Measurements from ENCODE around the gene CR1L.
"Not testable (repeated sequence)": the region's sequence is repeated elsewhere in the genome, so short reads cannot be mapped to it uniquely, and the experiment has no call there.

CR1L gene

DNA sequence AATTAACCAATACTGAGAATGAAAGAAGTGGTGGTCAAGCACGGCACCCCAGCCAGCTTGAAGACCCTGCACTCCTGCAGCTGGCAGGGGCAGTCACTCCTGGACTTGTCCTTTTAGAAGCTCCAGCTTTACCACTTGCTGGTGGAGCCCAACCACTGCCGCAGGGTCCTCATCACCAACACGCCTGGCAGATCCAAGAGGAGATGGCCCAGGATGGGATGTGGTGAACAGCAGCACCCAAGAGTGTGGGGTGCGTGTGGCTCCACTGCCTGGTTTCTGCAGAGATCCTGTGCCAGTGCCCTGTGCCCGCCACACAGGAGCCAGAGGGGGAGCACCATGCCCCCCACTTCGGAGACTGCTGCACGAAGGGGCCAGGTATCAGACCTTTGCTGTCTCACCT is 13.5 kb downstream of the CR1L start:
- H3K4me3 Mint-ChIP-seq, result no peak overlapping the region
- no peak overlapping the region for H3K27ac Mint-ChIP-seq
- peaks cover 2% of the 10 kb centered on the region for H3K9me3 Mint-ChIP-seq
- peaks cover 8% of the 10 kb centered on the region for H3K27me3 Mint-ChIP-seq
- ATAC-seq, result peak; percentile 16
- no peaks in the 10 kb centered on the region for H3K4me1 Mint-ChIP-seq
- H3K36me3 Mint-ChIP-seq, result peaks cover 8% of the 10 kb centered on the region

DNA sequence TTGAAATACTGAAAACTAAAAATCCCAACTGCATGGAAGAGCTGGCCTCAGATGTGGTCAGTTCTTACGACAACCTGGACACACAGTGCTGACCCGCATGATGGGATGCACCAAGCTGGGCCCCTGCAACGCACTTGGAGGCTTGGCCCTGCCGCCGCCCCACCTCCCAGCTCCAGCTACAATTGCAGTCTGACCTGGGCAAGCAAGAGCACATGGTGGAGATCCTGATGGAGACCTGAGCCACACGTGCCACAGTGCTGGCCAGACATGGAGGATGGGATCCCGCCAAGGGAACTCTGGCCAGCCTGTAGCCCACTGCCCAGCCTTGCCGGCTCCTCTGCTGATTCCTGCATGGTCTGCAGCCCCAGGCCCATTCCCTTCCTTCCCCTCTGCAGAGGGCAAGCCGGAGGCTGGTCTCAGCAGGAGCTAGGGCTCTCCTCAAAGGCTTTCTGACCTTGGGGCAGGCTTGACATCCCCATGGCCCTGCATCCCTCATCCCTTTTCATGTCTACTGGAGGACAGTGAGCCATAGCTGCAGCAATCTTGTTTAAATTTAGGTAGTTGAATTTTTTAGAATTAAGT is 14.1 kb downstream of the CR1L start:
- peaks cover 14% of the 10 kb centered on the region for H3K36me3 Mint-ChIP-seq
- H3K9me3 Mint-ChIP-seq, result peaks cover 2% of the 10 kb centered on the region
- no peak overlapping the region for H3K27ac Mint-ChIP-seq
- ATAC-seq, result peak; percentile 16
- H3K4me3 Mint-ChIP-seq, result no peak overlapping the region
- peaks cover 8% of the 10 kb centered on the region for H3K27me3 Mint-ChIP-seq
- no peaks in the 10 kb centered on the region for H3K4me1 Mint-ChIP-seq

- H3K9me3 Mint-ChIP-seq, result peaks cover 2% of the 10 kb centered on the region
- no peak overlapping the region for H3K4me3 Mint-ChIP-seq
- no peak for ATAC-seq
- peaks cover 14% of the 10 kb centered on the region for H3K36me3 Mint-ChIP-seq
- H3K27me3 Mint-ChIP-seq, result peaks cover 8% of the 10 kb centered on the region
- no peaks in the 10 kb centered on the region for H3K4me1 Mint-ChIP-seq
- H3K27ac Mint-ChIP-seq, result no peak overlapping the region
Observed at GRCh38 chr1:207659545-207660153, 14.7 kb downstream of the CR1L start.

DNA sequence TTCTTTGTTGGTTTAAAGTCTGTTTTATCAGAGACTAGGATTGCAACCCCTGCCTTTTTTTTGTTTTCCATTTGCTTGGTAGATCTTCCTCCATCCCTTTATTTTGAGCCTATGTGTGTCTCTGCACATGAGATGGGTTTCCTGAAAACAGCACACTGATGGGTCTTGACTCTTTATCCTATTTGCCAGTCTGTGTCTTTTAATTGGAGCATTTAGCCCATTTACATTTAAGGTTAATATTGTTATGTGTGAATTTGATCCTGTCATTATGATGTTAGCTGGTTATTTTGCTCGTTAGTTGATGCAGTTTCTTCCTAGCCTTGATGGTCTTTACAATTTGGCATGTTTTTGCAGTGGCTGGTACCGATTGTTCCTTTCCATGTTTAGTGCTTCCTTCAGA is 16.5 kb downstream of the CR1L start:
- Mint-ChIP-seq H3K27me3 (peaks cover 16% of the 10 kb centered on the region), H3K36me3 (peaks cover 14% of the 10 kb centered on the region)
- not testable (repeated sequence) for H3K4me1 Mint-ChIP-seq, H3K9me3 Mint-ChIP-seq, H3K4me3 Mint-ChIP-seq, H3K27ac Mint-ChIP-seq, ATAC-seq

GRCh38 chr1:207666342-207666741 is 21.4 kb downstream of the CR1L start:
- no peak for ATAC-seq
- H3K27me3 Mint-ChIP-seq, result peaks cover 64% of the 10 kb centered on the region
- no peak overlapping the region for H3K4me3 Mint-ChIP-seq
- H3K27ac Mint-ChIP-seq, result no peak overlapping the region
- H3K36me3 Mint-ChIP-seq, result peaks cover 21% of the 10 kb centered on the region
- H3K9me3 Mint-ChIP-seq, result peaks cover 9% of the 10 kb centered on the region
- H3K4me1 Mint-ChIP-seq, result peaks cover 26% of the 10 kb centered on the region

GRCh38 chr1:207669528-207670009 is 24.6 kb downstream of the CR1L start:
- H3K27me3 Mint-ChIP-seq, result peaks cover 61% of the 10 kb centered on the region
- peaks cover 36% of the 10 kb centered on the region for H3K4me1 Mint-ChIP-seq
- H3K9me3 Mint-ChIP-seq, result peaks cover 6% of the 10 kb centered on the region
- ATAC-seq, result peak; percentile 44
- peak overlapping the region; percentile 55 for H3K4me3 Mint-ChIP-seq
- H3K36me3 Mint-ChIP-seq, result peaks cover 7% of the 10 kb centered on the region
- no peak overlapping the region for H3K27ac Mint-ChIP-seq

DNA sequence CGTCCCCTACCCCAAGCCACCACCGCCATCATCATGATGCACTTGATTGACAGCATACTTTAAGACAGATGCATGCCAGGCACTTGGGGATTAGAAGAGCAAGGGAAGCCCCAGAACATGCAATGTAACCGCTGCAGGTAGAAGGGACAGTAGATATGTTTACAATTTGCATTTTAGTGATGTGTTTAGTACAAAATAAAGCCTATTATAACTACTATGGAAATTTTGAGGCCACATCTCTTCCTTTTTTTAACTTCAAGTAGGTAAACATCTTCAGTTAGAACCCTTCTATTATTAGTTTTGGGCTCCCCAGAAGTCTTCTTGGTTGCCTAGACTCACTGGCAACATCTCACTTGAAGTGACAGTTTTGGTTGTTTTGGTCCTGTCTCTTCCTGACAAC is 25.3 kb downstream of the CR1L start:
- Mint-ChIP-seq H3K36me3 (peaks cover 7% of the 10 kb centered on the region), H3K4me3 (peak overlapping the region; percentile 55), H3K4me1 (peaks cover 36% of the 10 kb centered on the region), H3K27ac (no peak overlapping the region), H3K9me3 (peaks cover 6% of the 10 kb centered on the region), H3K27me3 (peaks cover 66% of the 10 kb centered on the region)
- peak; percentile 90 for ATAC-seq

DNA sequence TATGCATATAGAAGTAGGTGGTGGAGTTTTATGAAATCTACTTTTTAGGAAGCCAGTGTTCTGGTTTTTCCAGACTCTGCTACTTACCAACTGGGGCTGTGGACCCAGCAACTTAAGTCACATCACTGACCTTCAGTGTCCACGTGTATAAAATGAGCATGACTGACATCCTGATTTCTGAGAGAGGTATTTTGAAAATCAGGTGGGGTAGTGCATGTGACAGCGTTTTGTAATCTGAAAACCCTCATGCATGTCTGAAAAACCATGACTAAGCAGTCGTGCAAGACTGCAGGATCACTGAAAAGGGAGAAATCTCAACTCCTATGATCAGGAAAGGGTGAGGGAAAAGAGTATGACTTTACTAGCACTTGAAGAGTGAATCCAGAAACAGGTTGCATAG is 26.1 kb downstream of the CR1L start:
- peaks cover 69% of the 10 kb centered on the region for H3K27me3 Mint-ChIP-seq
- H3K27ac Mint-ChIP-seq, result no peak overlapping the region
- H3K4me1 Mint-ChIP-seq, result peaks cover 40% of the 10 kb centered on the region
- H3K9me3 Mint-ChIP-seq, result peaks cover 6% of the 10 kb centered on the region
- H3K36me3 Mint-ChIP-seq, result peaks cover 7% of the 10 kb centered on the region
- ATAC-seq, result no peak
- H3K4me3 Mint-ChIP-seq, result no peak overlapping the region

DNA sequence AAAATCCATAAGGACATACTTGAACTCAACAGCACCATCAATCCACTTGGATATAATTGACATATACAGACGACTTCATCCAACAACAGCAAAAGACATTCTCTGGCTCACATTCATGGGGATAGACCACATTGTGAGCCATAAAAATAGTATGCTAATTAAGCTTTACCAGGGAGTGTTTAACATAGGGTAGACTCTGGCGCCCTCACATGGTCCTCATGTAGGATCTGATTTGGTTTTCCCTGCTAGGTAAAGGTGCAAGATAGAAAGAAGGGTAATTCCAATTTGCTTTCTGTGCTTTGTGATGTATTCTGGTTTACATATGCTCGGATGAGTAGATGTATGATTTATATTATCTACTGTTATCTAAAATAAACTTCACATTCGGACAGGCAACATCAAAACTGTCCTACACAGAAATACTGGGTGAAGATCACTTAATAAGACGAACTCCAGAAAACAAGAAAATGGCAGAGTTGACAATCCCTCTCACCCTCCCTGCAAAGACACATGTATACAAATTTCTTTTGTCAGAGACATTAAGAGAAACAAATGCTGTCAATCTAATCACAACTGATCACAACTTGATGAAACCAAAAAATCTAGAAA is 27.7 kb downstream of the CR1L start:
- ATAC-seq, result no peak
- H3K27me3 Mint-ChIP-seq, result peaks cover 53% of the 10 kb centered on the region
- no peak overlapping the region for H3K27ac Mint-ChIP-seq
- H3K4me3 Mint-ChIP-seq, result no peak overlapping the region
- H3K36me3 Mint-ChIP-seq, result no peaks in the 10 kb centered on the region
- no peaks in the 10 kb centered on the region for H3K9me3 Mint-ChIP-seq
- H3K4me1 Mint-ChIP-seq, result peaks cover 41% of the 10 kb centered on the region

DNA sequence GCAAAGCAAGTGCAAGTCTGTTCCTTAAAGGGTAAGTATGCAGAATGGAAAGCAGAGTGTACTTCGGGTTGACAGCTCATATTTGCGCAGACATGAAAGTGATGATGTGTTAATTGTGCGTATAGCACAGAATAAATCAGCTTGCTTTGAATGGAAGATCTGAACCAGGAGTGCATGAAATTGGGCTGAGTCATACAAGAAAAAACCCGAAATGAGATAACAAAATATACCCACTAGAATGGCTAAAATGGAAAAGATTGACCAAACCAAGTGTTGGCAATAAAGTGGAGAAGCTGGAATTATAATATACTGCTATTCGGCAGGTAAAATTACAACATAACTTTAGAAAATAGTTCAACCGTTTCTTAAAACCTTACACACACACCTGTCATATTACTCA is 28.5 kb downstream of the CR1L start:
- Mint-ChIP-seq H3K4me3 (no peak overlapping the region), H3K36me3 (no peaks in the 10 kb centered on the region), H3K4me1 (peaks cover 41% of the 10 kb centered on the region), H3K27ac (no peak overlapping the region), H3K27me3 (peaks cover 45% of the 10 kb centered on the region), H3K9me3 (no peaks in the 10 kb centered on the region)
- no peak for ATAC-seq

DNA sequence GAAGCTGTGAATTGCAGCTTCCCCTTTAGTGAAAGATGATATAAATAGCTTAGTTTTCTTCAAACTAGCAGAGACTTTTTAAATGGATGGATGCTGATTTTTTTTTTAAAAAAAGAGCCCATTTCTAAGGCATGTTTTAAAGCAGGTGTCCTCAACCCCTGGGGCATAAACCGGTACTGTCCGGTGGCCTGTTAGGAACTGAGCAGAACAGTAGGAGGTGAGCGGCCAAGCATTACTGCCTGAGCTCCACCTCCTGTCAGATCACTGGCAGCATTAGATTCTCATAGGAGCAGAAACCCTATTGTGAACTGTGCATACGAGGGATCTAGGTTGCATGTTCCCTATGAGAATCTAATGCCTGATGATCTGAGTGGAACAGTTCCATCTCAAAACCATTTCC is 31.2 kb downstream of the CR1L start:
- Mint-ChIP-seq H3K27me3 (peaks cover 18% of the 10 kb centered on the region), H3K27ac (no peak overlapping the region), H3K9me3 (no peaks in the 10 kb centered on the region), H3K4me3 (no peak overlapping the region), H3K36me3 (no peaks in the 10 kb centered on the region), H3K4me1 (peaks cover 17% of the 10 kb centered on the region)
- no peak for ATAC-seq

DNA sequence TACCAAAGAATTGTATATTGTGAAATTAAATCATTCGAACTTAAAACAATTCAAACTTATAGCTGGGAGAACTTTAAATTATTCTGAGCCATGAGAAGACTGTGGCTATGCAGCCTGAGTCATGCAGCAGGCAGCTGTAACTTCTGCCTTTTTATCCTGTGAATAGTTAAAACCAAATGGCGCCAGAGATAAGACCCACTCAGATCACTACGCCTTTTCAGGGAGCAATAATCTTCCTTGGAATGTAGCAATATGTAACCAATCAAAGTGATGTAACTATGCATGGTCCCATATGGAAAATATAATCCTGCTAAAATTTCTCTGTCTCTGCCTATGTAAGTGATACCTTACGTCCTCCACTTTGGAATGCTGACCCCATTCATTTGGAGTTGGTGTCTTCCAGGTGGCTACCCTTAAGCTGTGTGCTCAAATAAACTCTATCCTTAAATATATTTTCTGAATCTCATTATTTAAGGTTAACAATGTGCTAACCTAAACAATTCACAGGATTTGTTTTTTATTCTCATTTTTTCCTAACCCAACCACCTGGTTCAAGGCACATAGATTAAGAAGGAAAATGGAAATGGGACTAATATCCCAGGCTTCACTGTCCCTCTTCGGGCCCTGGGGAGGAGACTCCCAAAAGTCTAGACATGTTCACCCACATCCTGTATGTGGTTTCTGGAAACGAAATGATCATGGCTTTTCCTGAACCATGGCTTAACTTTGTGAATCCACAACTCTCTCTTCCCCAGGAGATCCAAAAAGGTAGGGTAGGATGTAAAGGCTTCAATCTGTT is 35.9 kb downstream of the CR1L start:
- ATAC-seq, H3K4me3 Mint-ChIP-seq, H3K36me3 Mint-ChIP-seq, H3K27ac Mint-ChIP-seq, H3K9me3 Mint-ChIP-seq, H3K4me1 Mint-ChIP-seq, H3K27me3 Mint-ChIP-seq: not testable (repeated sequence)

DNA sequence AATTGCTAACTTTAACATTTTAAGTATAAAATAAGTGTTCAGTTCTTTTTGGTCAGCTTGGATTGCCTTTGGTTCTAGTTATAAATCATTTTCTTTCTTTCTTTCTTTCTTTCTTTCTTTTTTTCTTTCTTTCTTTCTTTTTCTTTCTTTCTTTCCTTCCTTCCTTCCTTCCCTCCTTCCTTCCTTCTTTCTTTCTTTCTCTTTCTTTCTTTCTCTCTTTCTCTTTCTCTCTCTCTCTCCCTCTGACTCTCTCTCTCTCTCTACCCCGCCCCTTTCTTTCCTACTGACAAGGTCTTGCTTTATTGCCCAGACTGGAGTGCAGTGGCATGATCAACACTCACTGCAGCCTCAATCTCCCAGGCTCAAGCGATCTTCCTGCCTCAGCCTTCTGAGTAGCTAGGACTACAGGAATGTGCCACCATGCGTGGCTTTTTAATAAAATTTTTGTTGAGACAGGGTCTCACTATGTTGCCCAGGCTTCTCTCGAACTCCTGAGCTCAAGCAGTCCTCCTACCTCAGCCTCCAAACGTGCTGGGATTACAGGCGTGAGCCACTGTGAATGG is 38.0 kb downstream of the CR1L start:
- H3K27me3 Mint-ChIP-seq, H3K36me3 Mint-ChIP-seq, H3K9me3 Mint-ChIP-seq, ATAC-seq, H3K27ac Mint-ChIP-seq, H3K4me3 Mint-ChIP-seq, H3K4me1 Mint-ChIP-seq: not testable (repeated sequence)

DNA sequence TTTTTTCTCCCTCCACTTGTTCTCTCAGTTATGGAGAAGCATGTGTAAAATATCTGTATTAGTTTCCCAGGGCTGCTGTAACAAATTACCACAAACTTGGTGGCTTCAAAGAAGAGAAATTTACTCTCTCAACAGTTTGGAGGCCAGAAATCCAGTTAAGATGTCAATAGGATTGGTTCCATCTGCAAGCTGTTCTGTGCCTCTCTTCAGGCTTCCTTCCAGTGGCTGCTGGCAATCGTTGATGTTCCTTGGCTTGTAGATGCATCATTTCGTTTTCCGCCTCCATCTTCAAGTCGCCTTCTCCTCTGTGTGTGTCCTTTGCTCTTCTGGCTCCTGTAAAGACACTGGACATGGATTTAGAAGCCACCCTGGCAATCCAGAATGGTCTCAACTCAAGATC is 45.6 kb downstream of the CR1L start:
- H3K9me3 Mint-ChIP-seq, H3K27ac Mint-ChIP-seq, ATAC-seq, H3K27me3 Mint-ChIP-seq, H3K4me3 Mint-ChIP-seq, H3K36me3 Mint-ChIP-seq, H3K4me1 Mint-ChIP-seq: not testable (repeated sequence)

DNA sequence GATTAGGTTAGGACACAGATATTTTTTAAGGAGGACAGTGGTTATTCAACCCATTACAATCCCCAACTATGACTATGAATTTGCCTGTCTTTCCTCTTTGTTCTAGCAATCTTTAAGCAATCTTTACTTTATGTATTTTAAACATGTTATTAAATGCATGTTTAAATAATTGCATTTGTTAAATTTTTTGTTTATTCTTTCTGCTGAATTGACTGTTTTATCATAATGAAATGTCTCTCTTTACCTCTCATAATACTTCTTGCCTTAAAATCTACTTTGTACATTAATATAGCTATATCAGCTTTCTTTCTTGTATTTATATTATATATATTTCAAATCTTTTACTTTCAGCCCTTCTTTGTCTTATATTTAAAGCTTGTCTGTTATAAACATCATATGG is 46.1 kb downstream of the CR1L start:
- peaks cover 2% of the 10 kb centered on the region for H3K9me3 Mint-ChIP-seq
- H3K36me3 Mint-ChIP-seq, result no peaks in the 10 kb centered on the region
- H3K27ac Mint-ChIP-seq, result no peak overlapping the region
- no peaks in the 10 kb centered on the region for H3K4me1 Mint-ChIP-seq
- ATAC-seq, result no peak
- no peaks in the 10 kb centered on the region for H3K27me3 Mint-ChIP-seq
- H3K4me3 Mint-ChIP-seq, result no peak overlapping the region

Measured in stimulated activated memory B cell treated with anti-CD40 and anti-IgM and Interleukin-4, amounts not matched to agents 10 μg/mL and 1 μg/mL and 100 μg/mL, for 72 hours (primary cell).